Measurements from ENCODE around the gene FUNDC2. TPM values are rescaled to one million over a fixed set of nuclear protein-coding genes. Genes with fewer than 3 reads are reported as not detected.

FUNDC2 gene
- total RNA-seq, 2 experiments from 2014 or later: 83.7 to 89.0 TPM

GRCh38 chrX:155086202-155086840 lies 59.7 kb downstream of the FUNDC2 start:
- Mint-ChIP-seq H3K4me3 (no peak overlapping the region), H3K4me1 (ENCODE audit: low read depth) (peaks cover 10% of the 10 kb centered on the region), H3K36me3 (ENCODE audit: low read depth) (peaks cover 26% of the 10 kb centered on the region), H3K27me3 (no peaks in the 10 kb centered on the region), H3K27ac (no peak overlapping the region), H3K9me3 (no peaks in the 10 kb centered on the region)
- ChIA-PET POLR2A (interaction anchor here (0.7 kb wide), 1 partner anchor 11 kb away, joined by 4 read pairs; no protein-coding TSS in a partner anchor), CTCF (interaction anchor here (0.7 to 2.8 kb wide), 8 partner anchors 8 to 168 kb away, joined by 3 to 15 read pairs (median 3); no protein-coding TSS in a partner anchor)
- DNase-seq (peak; percentile 56), ATAC-seq (no peak)
- intact Hi-C loops (cut with micrococcal nuclease): no loop called here
- TF ChIP-seq CTCF (IDR thresholded peaks at IDR 0.05): peak; percentile 42

GRCh38 chrX:155086961-155087735 lies 60.5 kb downstream of the FUNDC2 start:
- H3K27me3 Mint-ChIP-seq: no peaks in the 10 kb centered on the region
- H3K9me3 Mint-ChIP-seq: no peaks in the 10 kb centered on the region
- no peak for DNase-seq
- no peak for ATAC-seq
- peaks cover 10% of the 10 kb centered on the region for H3K4me1 Mint-ChIP-seq (ENCODE audit: low read depth)
- no peak overlapping the region for H3K27ac Mint-ChIP-seq
- peaks cover 21% of the 10 kb centered on the region for H3K36me3 Mint-ChIP-seq (ENCODE audit: low read depth)
- no peak overlapping the region for H3K4me3 Mint-ChIP-seq
- intact Hi-C loops (cut with micrococcal nuclease): no loop called here
- POLR2A ChIA-PET: no interaction called here
- CTCF ChIA-PET: interaction anchor here (0.7 to 2.8 kb wide), 8 partner anchors 7 to 169 kb away, joined by 3 to 15 read pairs (median 3); no protein-coding TSS in a partner anchor
- no peak for TF ChIP-seq CTCF (IDR thresholded peaks at IDR 0.05)

GRCh38 chrX:155094468-155095061 lies 67.9 kb downstream of the FUNDC2 start:
- POLR2A ChIA-PET: no interaction called here
- Mint-ChIP-seq H3K4me3 (no peak overlapping the region), H3K9me3 (no peaks in the 10 kb centered on the region), H3K4me1 (ENCODE audit: low read depth) (peaks cover 4% of the 10 kb centered on the region), H3K27me3 (no peaks in the 10 kb centered on the region), H3K27ac (no peak overlapping the region), H3K36me3 (ENCODE audit: low read depth) (peaks cover 26% of the 10 kb centered on the region)
- intact Hi-C loops (cut with micrococcal nuclease): no loop called here
- CTCF ChIA-PET: interaction anchor here (0.6 to 2.1 kb wide), 15 partner anchors 9 to 135 kb away, joined by 3 to 15 read pairs (median 3); no protein-coding TSS in a partner anchor
- peak; percentile 64 for ATAC-seq
- TF ChIP-seq CTCF (IDR thresholded peaks at IDR 0.05): peak; percentile 66
- DNase-seq: peak; percentile 41

- peaks cover 28% of the 10 kb centered on the region for H3K4me1 Mint-ChIP-seq (ENCODE audit: low read depth)
- H3K27me3 Mint-ChIP-seq: no peaks in the 10 kb centered on the region
- H3K36me3 Mint-ChIP-seq (ENCODE audit: low read depth): peaks cover 22% of the 10 kb centered on the region
- no peak overlapping the region for H3K4me3 Mint-ChIP-seq
- H3K27ac Mint-ChIP-seq: no peak overlapping the region
- no peaks in the 10 kb centered on the region for H3K9me3 Mint-ChIP-seq
- ChIA-PET POLR2A (interaction anchor here (0.5 kb wide), 1 partner anchor 120 kb away, joined by 3 read pairs; no protein-coding TSS in a partner anchor), CTCF (interaction anchor here (1.6 kb wide), 1 partner anchor 49 kb away, joined by 4 read pairs; no protein-coding TSS in a partner anchor)
- DNase-seq: no peak
- TF ChIP-seq CTCF (IDR thresholded peaks at IDR 0.05): no peak
- intact Hi-C loops (cut with micrococcal nuclease): no loop called here
- ATAC-seq: no peak
Observed at GRCh38 chrX:155105919-155106318, 79.3 kb downstream of the FUNDC2 start.

Measured in activated CD8-positive, alpha-beta T cell treated with anti-CD3 and anti-CD28 coated beads for 36 hours (primary cell).